ENCODE measurements around the gene PNMA6F.

PNMA6F gene

DNA sequence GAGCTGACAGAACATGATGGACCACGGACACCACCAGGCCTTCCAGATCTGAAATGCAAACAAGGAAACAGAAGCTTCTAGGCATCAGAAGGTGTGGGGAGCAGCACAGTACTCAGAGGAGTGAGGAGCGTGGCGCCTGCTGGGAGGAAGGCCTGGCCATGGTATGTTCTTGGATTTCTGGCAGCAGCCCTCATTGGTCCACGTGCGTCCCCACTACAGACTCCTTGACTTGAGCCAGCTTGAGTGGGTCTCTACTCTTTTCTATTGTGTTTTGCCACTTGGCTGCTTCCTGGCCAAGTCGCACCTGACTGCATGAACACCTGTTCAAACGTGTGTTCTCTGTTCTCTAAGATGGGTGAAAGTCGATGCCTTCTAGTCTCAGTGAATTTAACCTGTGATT is 30.4 kb upstream of the PNMA6F start:
- H3K27me3 ChIP-seq (ENCODE audit: control insufficient read depth, insufficient read depth, low read length), result no peaks in the 10 kb centered on the region
- no CpG with 5 or more reads among the region's 8 CpGs for WGBS (ENCODE audit: insufficient coverage, insufficient read length)
- H3K4me1 ChIP-seq (ENCODE audit: control insufficient read depth, insufficient read depth, low read length), result no peaks in the 10 kb centered on the region
- H3K9me3 ChIP-seq (ENCODE audit: control insufficient read depth, insufficient read depth, low read length), result no peaks in the 10 kb centered on the region
- H3K27ac ChIP-seq (ENCODE audit: low read length), result no peak overlapping the region
- H3K4me3 ChIP-seq (ENCODE audit: low read length), result no peak overlapping the region
- no peak for DNase-seq (ENCODE audit: low read depth, low spot score)
- H3K36me3 ChIP-seq (ENCODE audit: control insufficient read depth, insufficient read depth, low read length), result peaks cover 7% of the 10 kb centered on the region

DNA sequence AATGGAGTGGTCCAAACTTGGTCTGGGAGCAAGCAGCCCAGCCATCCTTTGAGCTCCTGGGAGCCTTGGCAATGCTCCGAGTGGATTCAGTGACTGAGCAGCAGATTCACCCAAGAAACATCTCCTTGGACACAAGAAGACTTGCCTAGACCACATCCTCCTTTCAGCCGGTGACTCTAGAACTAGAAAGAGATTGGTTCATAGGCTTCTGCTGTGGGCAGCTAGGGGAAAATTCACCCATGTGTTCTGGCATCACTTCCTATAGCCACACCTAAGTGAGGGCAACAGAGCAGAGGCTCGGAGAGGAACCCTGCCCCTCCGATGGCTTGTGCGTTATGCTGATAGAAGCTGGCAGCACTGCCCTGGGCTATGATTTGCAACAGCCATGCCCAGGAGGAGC is 28.4 kb upstream of the PNMA6F start:
- Histone ChIP-seq H3K4me1 (ENCODE audit: control insufficient read depth, insufficient read depth, low read length) (no peaks in the 10 kb centered on the region), H3K9me3 (ENCODE audit: control insufficient read depth, insufficient read depth, low read length) (no peaks in the 10 kb centered on the region), H3K27me3 (ENCODE audit: control insufficient read depth, insufficient read depth, low read length) (no peaks in the 10 kb centered on the region), H3K36me3 (ENCODE audit: control insufficient read depth, insufficient read depth, low read length) (peaks cover 7% of the 10 kb centered on the region), H3K27ac (ENCODE audit: low read length) (no peak overlapping the region), H3K4me3 (ENCODE audit: low read length) (no peak overlapping the region)
- no CpG with 5 or more reads among the region's 5 CpGs for WGBS (ENCODE audit: insufficient coverage, insufficient read length)
- no peak for DNase-seq (ENCODE audit: low read depth, low spot score)

DNA sequence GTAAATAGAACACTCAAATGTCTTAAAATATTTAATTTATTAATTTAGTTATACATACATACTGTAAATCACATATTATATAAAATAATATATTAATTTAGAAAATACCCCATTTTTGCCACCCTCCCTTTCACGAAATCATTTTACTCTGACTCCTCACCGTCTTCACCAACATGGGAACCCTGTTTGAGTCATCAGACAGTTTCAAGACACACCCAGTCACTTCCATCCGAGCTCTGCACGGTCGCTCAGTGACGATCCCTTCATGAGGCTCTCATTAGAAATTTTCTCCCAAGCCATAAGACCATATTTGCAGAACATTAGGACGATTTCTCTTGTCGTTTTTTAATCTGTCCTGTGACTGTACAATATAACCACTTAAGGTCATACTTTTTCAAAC is 26.9 kb upstream of the PNMA6F start:
- H3K4me1 ChIP-seq (ENCODE audit: control insufficient read depth, insufficient read depth, low read length), result no peaks in the 10 kb centered on the region
- H3K27me3 ChIP-seq (ENCODE audit: control insufficient read depth, insufficient read depth, low read length), result no peaks in the 10 kb centered on the region
- DNase-seq (ENCODE audit: low read depth, low spot score), result no peak
- H3K27ac ChIP-seq (ENCODE audit: low read length), result no peak overlapping the region
- no CpG with 5 or more reads among the region's 8 CpGs for WGBS (ENCODE audit: insufficient coverage, insufficient read length)
- H3K36me3 ChIP-seq (ENCODE audit: control insufficient read depth, insufficient read depth, low read length), result peaks cover 7% of the 10 kb centered on the region
- no peak overlapping the region for H3K4me3 ChIP-seq (ENCODE audit: low read length)
- no peaks in the 10 kb centered on the region for H3K9me3 ChIP-seq (ENCODE audit: control insufficient read depth, insufficient read depth, low read length)

DNA sequence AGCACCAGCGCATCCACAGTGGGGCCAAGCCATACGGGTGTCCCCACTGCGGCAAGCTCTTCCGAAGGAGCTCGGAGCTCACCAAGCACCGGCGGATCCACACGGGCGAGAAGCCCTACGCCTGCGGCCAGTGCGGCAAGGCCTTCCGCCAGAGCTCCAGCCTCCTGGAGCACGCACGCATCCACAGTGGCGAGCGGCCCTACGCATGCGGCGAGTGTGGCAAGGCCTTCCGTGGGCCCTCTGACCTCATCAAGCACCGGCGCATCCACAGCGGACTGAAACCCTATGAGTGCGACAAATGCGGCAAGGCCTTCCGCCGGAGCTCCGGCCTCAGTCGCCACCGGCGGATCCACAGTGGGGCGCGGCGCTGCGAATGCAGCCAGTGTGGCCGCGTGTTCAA is 26.0 kb upstream of the PNMA6F start:
- WGBS (ENCODE audit: insufficient coverage, insufficient read length), result no CpG with 5 or more reads among the region's 38 CpGs
- DNase-seq (ENCODE audit: low read depth, low spot score), result no peak
- no peaks in the 10 kb centered on the region for H3K27me3 ChIP-seq (ENCODE audit: control insufficient read depth, insufficient read depth, low read length)
- H3K4me1 ChIP-seq (ENCODE audit: control insufficient read depth, insufficient read depth, low read length), result no peaks in the 10 kb centered on the region
- no peaks in the 10 kb centered on the region for H3K9me3 ChIP-seq (ENCODE audit: control insufficient read depth, insufficient read depth, low read length)
- H3K4me3 ChIP-seq (ENCODE audit: low read length), result no peak overlapping the region
- H3K36me3 ChIP-seq (ENCODE audit: control insufficient read depth, insufficient read depth, low read length), result peaks cover 7% of the 10 kb centered on the region
- no peak overlapping the region for H3K27ac ChIP-seq (ENCODE audit: low read length)

DNA sequence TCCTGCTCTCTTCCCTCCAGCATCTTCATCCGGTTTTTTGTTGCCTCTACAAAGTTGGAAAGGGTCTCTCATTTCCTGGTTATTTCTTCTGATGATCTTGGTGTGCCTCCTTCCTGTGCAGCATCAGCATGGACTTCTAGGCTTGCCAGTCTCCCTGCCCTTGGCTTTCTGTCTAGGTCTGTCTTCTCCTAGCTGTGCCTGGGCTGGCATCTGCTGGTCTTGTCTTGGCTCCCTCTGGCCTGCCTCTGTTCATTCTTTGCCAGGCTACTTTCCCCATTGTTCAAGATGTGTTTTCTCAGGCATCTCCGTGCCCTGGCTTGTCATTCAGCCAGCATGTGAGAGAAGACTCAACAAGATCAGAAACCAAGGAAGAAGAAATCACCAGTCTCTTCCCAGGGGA is 22.1 kb upstream of the PNMA6F start:
- no CpG with 5 or more reads among the region's 2 CpGs for WGBS (ENCODE audit: insufficient coverage, insufficient read length)
- Histone ChIP-seq H3K27me3 (ENCODE audit: control insufficient read depth, insufficient read depth, low read length) (no peaks in the 10 kb centered on the region), H3K9me3 (ENCODE audit: control insufficient read depth, insufficient read depth, low read length) (no peaks in the 10 kb centered on the region), H3K27ac (ENCODE audit: low read length) (no peak overlapping the region), H3K4me3 (ENCODE audit: low read length) (no peak overlapping the region), H3K4me1 (ENCODE audit: control insufficient read depth, insufficient read depth, low read length) (no peaks in the 10 kb centered on the region), H3K36me3 (ENCODE audit: control insufficient read depth, insufficient read depth, low read length) (peaks cover 7% of the 10 kb centered on the region)
- DNase-seq (ENCODE audit: low read depth, low spot score), result no peak

DNA sequence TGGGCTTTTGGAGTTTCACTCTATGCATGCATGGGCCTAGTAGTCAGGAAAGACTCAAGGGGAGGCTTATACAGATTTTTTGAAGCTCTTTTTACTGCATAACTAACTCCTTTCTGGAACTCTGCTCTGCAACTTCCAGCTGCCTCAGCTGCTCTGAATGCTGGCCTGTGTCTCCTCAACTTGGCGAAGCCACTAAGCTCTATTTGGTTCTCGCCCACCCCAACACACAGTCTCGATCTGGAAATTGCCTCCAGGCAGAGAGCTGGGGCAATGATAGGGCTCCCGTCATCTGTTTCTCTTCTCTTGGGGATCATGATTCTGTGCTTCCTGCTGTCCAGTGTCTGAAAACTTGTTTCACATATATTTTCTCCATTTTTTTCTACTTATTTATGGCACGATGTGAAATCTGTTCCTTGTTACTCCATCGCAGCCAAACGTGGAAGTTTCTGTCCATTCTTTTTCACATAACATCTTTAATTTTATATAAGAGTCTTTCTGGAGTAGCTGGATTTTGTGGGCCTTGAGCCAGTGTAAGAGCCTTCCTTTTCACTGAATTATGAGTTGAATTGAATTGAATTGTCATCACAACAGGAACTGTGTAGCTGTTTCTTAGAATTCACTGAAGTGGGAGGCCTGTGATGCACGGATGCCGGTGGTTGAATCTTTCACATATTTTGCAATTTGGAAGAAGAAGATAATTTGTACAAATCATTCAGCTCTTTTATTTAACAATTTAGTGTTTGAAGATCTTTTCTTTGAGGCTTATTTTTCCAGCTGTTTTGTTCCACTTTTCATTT is 21.4 kb upstream of the PNMA6F start:
- Histone ChIP-seq H3K27ac (ENCODE audit: low read length) (no peak overlapping the region), H3K4me1 (ENCODE audit: control insufficient read depth, insufficient read depth, low read length) (no peaks in the 10 kb centered on the region), H3K4me3 (ENCODE audit: low read length) (no peak overlapping the region), H3K36me3 (ENCODE audit: control insufficient read depth, insufficient read depth, low read length) (peaks cover 7% of the 10 kb centered on the region), H3K9me3 (ENCODE audit: control insufficient read depth, insufficient read depth, low read length) (no peaks in the 10 kb centered on the region), H3K27me3 (ENCODE audit: control insufficient read depth, insufficient read depth, low read length) (no peaks in the 10 kb centered on the region)
- WGBS (ENCODE audit: insufficient coverage, insufficient read length), result no CpG with 5 or more reads among the region's 9 CpGs
- no peak for DNase-seq (ENCODE audit: low read depth, low spot score)

DNA sequence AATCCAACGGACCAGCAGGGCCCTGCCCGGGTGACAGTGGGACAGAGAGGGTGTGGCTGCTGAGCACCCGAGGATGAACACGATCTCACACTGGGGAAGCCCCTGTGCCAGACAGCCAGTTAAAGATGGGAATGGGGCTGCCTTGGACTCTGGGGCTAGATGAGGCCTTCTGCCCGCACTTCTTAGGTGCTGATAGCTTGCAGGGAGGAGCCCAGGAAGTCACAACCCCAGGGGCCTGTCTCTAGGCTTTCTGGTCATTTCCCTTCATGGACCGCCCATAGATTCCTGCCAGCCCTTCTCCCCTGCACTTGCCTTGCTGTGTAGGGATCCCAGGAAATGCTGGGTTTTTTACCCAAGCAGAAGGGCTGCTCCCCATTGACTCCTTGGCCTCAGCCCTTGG is 18.5 kb upstream of the PNMA6F start:
- no peaks in the 10 kb centered on the region for H3K27me3 ChIP-seq (ENCODE audit: control insufficient read depth, insufficient read depth, low read length)
- no CpG with 5 or more reads among the region's 6 CpGs for WGBS (ENCODE audit: insufficient coverage, insufficient read length)
- DNase-seq (ENCODE audit: low read depth, low spot score), result no peak
- H3K9me3 ChIP-seq (ENCODE audit: control insufficient read depth, insufficient read depth, low read length), result no peaks in the 10 kb centered on the region
- H3K4me1 ChIP-seq (ENCODE audit: control insufficient read depth, insufficient read depth, low read length), result no peaks in the 10 kb centered on the region
- H3K36me3 ChIP-seq (ENCODE audit: control insufficient read depth, insufficient read depth, low read length), result no peaks in the 10 kb centered on the region
- H3K4me3 ChIP-seq (ENCODE audit: low read length), result no peak overlapping the region
- H3K27ac ChIP-seq (ENCODE audit: low read length), result no peak overlapping the region

DNA sequence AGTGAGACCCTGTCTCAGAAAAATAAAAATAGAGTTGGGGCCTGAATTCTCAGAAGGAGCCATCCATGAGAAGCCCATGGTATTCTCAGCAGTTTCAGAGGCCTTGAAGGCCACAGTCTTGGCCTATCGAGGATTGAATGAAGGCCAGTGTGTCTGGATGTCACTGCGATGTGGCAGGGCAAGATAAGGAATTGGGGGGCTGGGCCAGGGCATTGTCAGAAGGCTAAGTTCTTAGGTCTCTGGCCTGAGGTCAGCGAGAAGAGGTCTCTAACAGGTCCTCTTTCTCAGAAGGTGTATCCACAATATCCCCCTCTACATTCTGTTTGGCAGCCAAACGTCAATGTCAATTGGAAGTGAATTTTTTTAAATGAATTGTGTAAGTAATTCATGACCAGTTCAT is 18.1 kb upstream of the PNMA6F start:
- no CpG with 5 or more reads among the region's 4 CpGs for WGBS (ENCODE audit: insufficient coverage, insufficient read length)
- Histone ChIP-seq H3K4me1 (ENCODE audit: control insufficient read depth, insufficient read depth, low read length) (no peaks in the 10 kb centered on the region), H3K9me3 (ENCODE audit: control insufficient read depth, insufficient read depth, low read length) (no peaks in the 10 kb centered on the region), H3K36me3 (ENCODE audit: control insufficient read depth, insufficient read depth, low read length) (no peaks in the 10 kb centered on the region), H3K4me3 (ENCODE audit: low read length) (no peak overlapping the region), H3K27me3 (ENCODE audit: control insufficient read depth, insufficient read depth, low read length) (no peaks in the 10 kb centered on the region), H3K27ac (ENCODE audit: low read length) (no peak overlapping the region)
- DNase-seq (ENCODE audit: low read depth, low spot score), result no peak

DNA sequence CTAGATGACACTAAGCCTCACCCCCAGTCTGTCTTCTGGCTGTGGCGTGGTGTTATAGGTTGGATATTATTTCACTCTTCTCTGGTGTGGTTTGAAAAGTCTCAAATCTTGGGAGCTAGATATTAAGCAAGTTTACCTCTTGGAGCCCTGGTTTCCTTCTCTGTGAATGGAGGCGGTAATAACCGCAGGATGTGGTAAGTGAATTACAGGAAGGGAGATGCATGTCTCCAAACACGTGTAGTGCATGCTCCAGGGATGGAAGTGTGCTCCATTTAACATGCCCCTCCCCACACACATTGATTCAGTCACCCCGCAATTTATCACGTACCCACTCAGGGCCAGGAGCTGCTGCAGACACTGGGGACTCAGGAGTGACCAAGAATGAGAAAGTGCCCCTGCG is 17.3 kb upstream of the PNMA6F start:
- Histone ChIP-seq H3K27me3 (ENCODE audit: control insufficient read depth, insufficient read depth, low read length) (no peaks in the 10 kb centered on the region), H3K9me3 (ENCODE audit: control insufficient read depth, insufficient read depth, low read length) (no peaks in the 10 kb centered on the region), H3K4me1 (ENCODE audit: control insufficient read depth, insufficient read depth, low read length) (no peaks in the 10 kb centered on the region), H3K36me3 (ENCODE audit: control insufficient read depth, insufficient read depth, low read length) (no peaks in the 10 kb centered on the region), H3K27ac (ENCODE audit: low read length) (no peak overlapping the region), H3K4me3 (ENCODE audit: low read length) (no peak overlapping the region)
- no CpG with 5 or more reads among the region's 7 CpGs for WGBS (ENCODE audit: insufficient coverage, insufficient read length)
- no peak for DNase-seq (ENCODE audit: low read depth, low spot score)

DNA sequence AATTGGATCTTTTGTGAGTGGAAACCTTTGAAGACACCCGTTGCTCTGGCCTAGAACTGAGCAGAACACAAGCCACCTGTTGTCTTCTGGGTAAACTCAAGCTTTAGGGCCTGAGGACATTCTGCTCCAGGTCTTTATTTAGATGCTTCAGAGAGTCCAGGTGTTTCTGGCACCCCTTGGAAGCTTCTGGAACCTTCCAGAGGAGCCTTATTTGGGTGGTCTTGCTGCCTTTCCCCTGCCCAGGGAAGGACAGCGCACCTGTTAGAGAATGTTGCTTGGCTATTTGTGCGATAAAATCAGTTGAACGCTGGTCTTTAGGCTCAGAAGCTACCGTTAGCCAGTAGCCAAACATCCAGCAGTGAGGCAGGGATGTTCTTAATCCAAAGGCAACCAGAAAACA is 15.4 kb upstream of the PNMA6F start:
- Histone ChIP-seq H3K4me3 (ENCODE audit: low read length) (no peak overlapping the region), H3K9me3 (ENCODE audit: control insufficient read depth, insufficient read depth, low read length) (no peaks in the 10 kb centered on the region), H3K27ac (ENCODE audit: low read length) (no peak overlapping the region), H3K27me3 (ENCODE audit: control insufficient read depth, insufficient read depth, low read length) (no peaks in the 10 kb centered on the region), H3K36me3 (ENCODE audit: control insufficient read depth, insufficient read depth, low read length) (no peaks in the 10 kb centered on the region), H3K4me1 (ENCODE audit: control insufficient read depth, insufficient read depth, low read length) (no peaks in the 10 kb centered on the region)
- no CpG with 5 or more reads among the region's 5 CpGs for WGBS (ENCODE audit: insufficient coverage, insufficient read length)
- no peak for DNase-seq (ENCODE audit: low read depth, low spot score)

Measured in iPS DF 6.9 (cell line).